ENCODE data around the gene ZSCAN18.
"Not testable (repeated sequence)": the region's sequence is repeated elsewhere in the genome, so short reads cannot be mapped to it uniquely, and the experiment has no call there.

The ZSCAN18 gene, protein sequence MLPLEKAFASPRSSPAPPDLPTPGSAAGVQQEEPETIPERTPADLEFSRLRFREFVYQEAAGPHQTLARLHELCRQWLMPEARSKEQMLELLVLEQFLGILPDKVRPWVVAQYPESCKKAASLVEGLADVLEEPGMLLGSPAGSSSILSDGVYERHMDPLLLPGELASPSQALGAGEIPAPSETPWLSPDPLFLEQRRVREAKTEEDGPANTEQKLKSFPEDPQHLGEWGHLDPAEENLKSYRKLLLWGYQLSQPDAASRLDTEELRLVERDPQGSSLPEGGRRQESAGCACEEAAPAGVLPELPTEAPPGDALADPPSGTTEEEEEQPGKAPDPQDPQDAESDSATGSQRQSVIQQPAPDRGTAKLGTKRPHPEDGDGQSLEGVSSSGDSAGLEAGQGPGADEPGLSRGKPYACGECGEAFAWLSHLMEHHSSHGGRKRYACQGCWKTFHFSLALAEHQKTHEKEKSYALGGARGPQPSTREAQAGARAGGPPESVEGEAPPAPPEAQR

GRCh38 chr19:58097781-58098681, at the start of gene ZSCAN18:
Gene ZSCAN18, minus strand, starts transcription at chr19:58098231. Its CDS starts 7,964 bp downstream, at chr19:58090267.
- peak; percentile 94 to 95 for DNase-seq (ENCODE audit: low read depth in 2 of 2)

- not testable (repeated sequence) for DNase-seq (ENCODE audit: low read depth in 2 of 2)
These were observed 49.4 kb upstream of the ZSCAN18 start for GRCh38 chr19:58147475-58147874.

- no peak for DNase-seq (ENCODE audit: low read depth in 2 of 2)
These were observed 47.8 kb upstream of the ZSCAN18 start for GRCh38 chr19:58145849-58146248.

- DNase-seq (ENCODE audit: low read depth in 2 of 2) = no peak
These were observed 36.2 kb upstream of the ZSCAN18 start for GRCh38 chr19:58134244-58134643.

GRCh38 chr19:58129284-58129683, 31.3 kb upstream of the ZSCAN18 start:
- DNase-seq (ENCODE audit: low read depth in 2 of 2) = no peak

DNA sequence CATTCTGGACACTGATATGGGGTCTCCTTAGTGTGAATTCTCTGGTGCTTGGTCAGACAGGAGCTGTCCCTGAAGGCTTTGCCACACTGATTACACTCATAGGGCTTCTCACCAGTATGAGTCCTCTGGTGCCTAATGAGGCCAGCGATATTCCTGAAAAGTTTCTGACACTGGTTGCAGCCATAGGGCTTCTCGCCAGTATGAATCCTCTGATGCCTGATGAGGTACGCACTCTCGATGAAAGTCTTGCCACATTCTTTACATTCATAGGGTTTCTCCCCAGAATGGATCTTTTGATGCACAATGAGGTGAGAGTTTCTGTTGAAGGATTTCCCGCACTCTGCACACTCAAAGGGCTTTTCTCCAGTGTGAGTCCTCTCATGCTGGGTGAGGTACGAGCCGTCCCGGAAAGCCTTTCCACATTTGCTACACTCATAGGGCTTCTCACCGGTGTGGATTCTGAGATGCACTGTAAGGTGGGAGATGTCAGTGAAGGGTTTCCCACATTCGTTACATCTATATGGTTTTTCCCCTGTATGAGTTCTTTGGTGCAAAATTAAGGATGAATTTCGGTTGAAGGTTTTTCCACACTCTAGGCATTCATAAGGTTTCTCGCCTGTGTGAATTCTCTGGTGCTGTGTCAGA, 30.1 kb upstream of the ZSCAN18 start:
- no peak for DNase-seq (ENCODE audit: low read depth in 2 of 2)

DNA sequence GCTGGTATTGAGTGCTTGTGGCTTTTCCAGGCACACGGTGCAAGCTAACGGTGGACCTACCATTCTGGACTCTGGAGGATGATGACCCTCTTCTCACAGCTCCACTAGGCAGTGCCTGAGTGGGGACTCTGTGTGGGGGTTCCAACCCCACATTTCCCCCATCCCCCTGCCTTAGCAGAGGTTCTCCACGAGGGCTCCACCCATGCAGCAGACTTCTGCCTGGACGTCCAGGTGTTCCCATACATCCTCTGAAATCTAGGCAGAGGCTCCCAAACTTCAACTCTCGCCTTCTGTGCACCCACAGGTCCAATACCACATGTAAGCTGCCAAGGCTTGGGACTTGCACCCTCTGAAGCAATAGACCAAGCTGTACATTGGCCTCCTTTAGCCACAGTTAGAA, 25.3 kb upstream of the ZSCAN18 start:
- DNase-seq (ENCODE audit: low read depth in 2 of 2) = no peak

DNA sequence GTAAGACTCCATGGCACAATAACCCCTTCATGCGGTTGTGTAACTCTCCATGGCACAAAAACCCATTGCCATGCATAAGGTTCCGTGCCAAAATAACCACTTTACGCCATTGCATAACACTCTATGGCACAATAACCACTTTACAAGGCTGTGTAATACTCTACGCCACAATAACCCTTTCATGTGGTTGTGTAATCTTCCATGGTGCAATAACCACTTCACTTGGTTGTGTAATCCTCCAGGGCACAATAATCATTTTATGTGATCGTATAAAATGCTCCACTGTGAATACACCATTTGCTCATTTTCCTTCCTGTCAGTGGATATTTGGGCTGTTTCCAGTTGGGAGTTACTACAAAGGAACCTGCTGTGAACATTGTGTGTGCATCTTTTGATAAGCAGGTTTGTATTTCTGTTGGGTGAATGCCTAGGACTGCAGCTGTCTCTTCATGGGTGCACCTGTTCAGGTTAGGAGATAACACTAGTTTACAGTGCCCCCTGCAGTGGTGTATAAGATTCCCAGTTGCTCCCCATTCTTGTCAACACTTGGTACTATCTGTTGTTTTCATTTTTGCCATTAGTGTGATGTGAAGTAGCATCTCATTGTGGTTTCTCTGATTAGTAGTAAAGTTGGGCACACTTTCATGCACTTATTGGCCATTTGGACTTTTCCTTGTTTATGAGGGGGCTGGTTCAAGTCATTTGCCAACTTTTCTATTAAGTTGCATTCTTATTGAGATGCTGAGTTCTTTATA, 21.1 kb upstream of the ZSCAN18 start:
- DNase-seq (ENCODE audit: low read depth in 2 of 2) = no peak

DNA sequence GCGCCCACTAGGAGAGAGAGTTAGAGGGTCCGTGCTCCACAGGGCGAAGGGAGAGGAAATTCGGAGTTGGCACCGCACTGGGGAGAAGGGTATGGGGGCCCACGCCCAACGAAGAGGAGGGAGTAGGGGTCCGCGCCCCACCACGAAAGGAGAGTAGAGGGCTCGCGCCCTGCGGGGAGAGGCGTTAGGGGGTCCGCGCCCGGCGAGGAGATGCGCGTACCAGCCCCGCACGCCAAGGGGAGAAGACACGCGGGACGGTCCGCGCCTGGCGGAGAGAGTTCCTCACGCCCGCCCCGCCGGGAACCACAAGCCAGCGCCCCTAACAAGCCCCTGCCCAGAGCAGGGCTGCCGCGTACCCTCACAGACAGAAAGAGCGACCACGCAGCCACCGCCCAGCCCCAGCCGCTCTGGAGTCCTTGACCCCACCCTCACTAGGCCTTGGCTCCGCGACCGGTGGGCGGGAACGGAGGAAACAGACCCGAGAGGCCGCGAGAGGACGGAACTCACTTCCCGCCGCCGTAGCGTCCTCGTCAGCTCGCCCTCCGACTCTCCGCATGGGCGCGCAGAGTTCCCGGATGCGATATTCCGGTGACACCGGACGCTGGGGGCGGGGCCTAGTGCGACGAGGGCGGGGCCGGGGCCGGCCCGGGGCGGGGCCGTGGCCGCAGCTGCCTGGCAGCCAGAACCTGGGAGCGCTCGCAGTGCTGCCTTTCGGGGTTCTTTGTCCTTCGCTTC, 20.0 kb upstream of the ZSCAN18 start:
- no peak for DNase-seq (ENCODE audit: low read depth in 2 of 2)

- DNase-seq (ENCODE audit: low read depth in 2 of 2) = no peak
These were observed 10.5 kb upstream of the ZSCAN18 start for GRCh38 chr19:58108546-58108817.

GRCh38 chr19:58107778-58108545, 9.9 kb upstream of the ZSCAN18 start:
- no peak for DNase-seq (ENCODE audit: low read depth in 2 of 2)

- no peak for DNase-seq (ENCODE audit: low read depth in 2 of 2)
These were observed 609 bp upstream of the ZSCAN18 start for GRCh38 chr19:58098682-58098998.

- no peak for DNase-seq (ENCODE audit: low read depth in 2 of 2)
These were observed 682 bp downstream of the ZSCAN18 start for GRCh38 chr19:58097349-58097748.

- no peak for DNase-seq (ENCODE audit: low read depth in 2 of 2)
These were observed 1.1 kb downstream of the ZSCAN18 start for GRCh38 chr19:58096884-58097283.

- no peak for DNase-seq (ENCODE audit: low read depth in 2 of 2)
These were observed 2.7 kb downstream of the ZSCAN18 start for GRCh38 chr19:58095328-58095727.

DNA sequence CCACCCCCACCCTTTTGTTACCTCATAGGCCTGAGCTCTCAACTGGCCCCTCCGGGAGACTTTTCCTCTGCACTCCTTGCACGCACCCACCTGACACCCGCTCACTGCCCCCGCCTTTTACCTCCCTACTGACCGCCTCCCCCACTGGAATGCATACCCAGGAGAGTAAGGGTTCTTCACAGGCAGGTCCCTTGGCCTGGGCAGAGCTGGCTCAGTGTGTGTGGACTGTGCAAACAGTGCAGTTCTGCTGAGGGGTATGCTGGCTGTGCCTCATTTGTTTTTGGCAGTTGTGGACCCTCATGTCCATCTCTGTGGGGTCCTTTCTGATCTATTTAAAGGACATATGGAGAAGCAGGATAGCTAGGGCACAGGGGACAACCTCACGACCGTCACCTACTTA, 5.0 kb downstream of the ZSCAN18 start:
- no peak for DNase-seq (ENCODE audit: low read depth in 2 of 2)

DNA sequence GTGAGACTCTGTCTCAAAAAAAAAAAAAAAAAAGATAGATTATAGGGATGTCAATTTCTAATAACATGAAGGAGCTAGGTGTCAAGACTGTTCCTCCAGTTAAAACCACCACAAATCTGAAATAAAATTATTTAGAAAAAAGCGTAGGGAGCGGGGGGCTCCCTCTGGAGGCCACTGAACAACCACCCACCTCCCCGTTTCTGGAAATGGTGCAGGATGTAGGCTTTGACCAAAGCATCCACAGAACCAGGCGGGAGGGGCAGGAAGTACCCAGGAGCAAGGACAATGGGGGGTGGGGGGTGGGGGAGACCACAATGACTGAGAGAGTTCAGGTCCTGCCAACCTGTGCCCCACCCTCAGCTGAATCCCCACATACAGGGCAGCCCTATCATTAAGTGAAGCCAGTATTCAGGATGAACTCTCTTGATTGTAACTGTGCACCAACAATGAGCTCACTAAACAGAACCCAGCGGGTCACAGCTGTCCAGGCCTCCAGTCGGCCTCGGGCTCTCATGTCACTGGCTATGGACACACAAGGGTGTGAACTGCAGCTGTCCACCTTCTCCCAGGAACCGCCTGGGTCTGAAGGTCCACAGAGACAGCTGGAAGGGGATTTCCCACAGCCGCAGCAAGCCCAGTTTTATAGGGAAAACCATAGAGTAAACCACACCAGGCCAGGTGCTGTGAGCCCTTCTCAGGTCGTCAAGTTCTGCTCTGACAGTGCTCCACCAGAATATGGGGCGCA, 6.6 kb downstream of the ZSCAN18 start:
- DNase-seq (ENCODE audit: low read depth in 2 of 2) = no peak

GRCh38 chr19:58089846-58090245, 8.2 kb downstream of the ZSCAN18 start:
- no peak for DNase-seq (ENCODE audit: low read depth in 2 of 2)

DNA sequence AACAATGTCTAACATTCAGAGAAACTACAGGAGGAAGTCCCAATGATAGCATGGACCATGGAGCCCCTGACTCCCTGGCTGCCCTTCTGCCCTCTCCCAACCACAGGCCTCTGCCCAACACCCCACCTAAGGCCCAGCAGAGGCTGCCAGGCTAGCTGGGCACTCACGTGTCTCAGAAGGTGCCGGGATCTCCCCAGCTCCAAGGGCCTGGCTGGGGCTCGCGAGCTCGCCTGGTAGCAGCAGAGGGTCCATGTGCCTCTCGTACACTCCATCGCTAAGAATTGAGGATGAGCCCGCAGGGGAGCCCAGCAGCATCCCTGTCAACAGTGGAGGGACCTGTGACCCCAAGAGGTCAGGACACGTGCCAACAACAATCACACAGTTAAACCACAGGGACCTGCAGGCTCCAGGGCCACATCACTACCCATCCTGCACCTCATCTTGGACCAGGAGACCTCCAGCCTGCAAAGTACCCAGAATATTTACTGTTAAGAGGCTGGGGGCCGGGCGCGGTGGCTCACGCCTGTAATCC, 9.4 kb downstream of the ZSCAN18 start:
- no peak for DNase-seq (ENCODE audit: low read depth in 2 of 2)
